HG02973 (cell line): Measurements from ENCODE around the gene NSA2.
"Not testable (repeated sequence)": the region's sequence is repeated elsewhere in the genome, so short reads cannot be mapped to it uniquely, and the experiment has no call there.

Source experiments
- ATAC-seq: cut with Tn5 transposase; IDR thresholded peaks from one replicate; pipeline ENCODE4 v1.9.1; 2021; ENCODE audit warnings: moderate library complexity; ENCODE audit not compliant: unreplicated experiment

NSA2 gene

GRCh38 chr5:74766849-74767578, at the start of gene NSA2, which contains the start of gene GFM2:
Gene NSA2, plus strand, starts transcription at chr5:74767249. Its CDS starts 112 bp downstream, at chr5:74767361.
Gene GFM2, minus strand, starts transcription at chr5:74767117. Its CDS starts 3,375 bp downstream, at chr5:74763742.
- ATAC-seq = peak; percentile 74

GRCh38 chr5:74717596-74717995, 49.5 kb upstream of the NSA2 start:
- ATAC-seq = no peak

- ATAC-seq = no peak
Observed at GRCh38 chr5:74722271-74722670, 44.8 kb upstream of the NSA2 start.

GRCh38 chr5:74725331-74725730, 41.7 kb upstream of the NSA2 start:
- ATAC-seq = no peak

GRCh38 chr5:74736759-74737158, 30.3 kb upstream of the NSA2 start:
- no peak for ATAC-seq

- ATAC-seq = no peak
Observed at GRCh38 chr5:74738406-74738805, 28.6 kb upstream of the NSA2 start.

GRCh38 chr5:74748742-74749141, 18.3 kb upstream of the NSA2 start:
- ATAC-seq = not testable (repeated sequence)

- no peak for ATAC-seq
Observed at GRCh38 chr5:74761241-74761640, 5.8 kb upstream of the NSA2 start.

- ATAC-seq = no peak
Observed at GRCh38 chr5:74762599-74762998, 4.5 kb upstream of the NSA2 start.

- ATAC-seq = no peak
Observed at GRCh38 chr5:74763504-74763903, 3.5 kb upstream of the NSA2 start.

- no peak for ATAC-seq
Observed at GRCh38 chr5:74765201-74765600, 1.8 kb upstream of the NSA2 start.

- no peak for ATAC-seq
Observed at GRCh38 chr5:74765929-74766328, 1.1 kb upstream of the NSA2 start.

- ATAC-seq = peak; percentile 42
Observed at GRCh38 chr5:74766418-74766848, 616 bp upstream of the NSA2 start.

- ATAC-seq = no peak
Observed at GRCh38 chr5:74767579-74767913, 497 bp downstream of the NSA2 start.

- no peak for ATAC-seq
Observed at GRCh38 chr5:74772359-74772758, 5.3 kb downstream of the NSA2 start.

- ATAC-seq = no peak
Observed at GRCh38 chr5:74778609-74779008, 11.6 kb downstream of the NSA2 start.

- ATAC-seq = no peak
Observed at GRCh38 chr5:74786851-74787250, 19.8 kb downstream of the NSA2 start.

GRCh38 chr5:74787424-74787823, 20.4 kb downstream of the NSA2 start:
- no peak for ATAC-seq

- ATAC-seq = not testable (repeated sequence)
Observed at GRCh38 chr5:74791669-74792068, 24.6 kb downstream of the NSA2 start.

GRCh38 chr5:74798977-74799911, 32.2 kb downstream of the NSA2 start:
- no peak for ATAC-seq

GRCh38 chr5:74801197-74801596, 34.1 kb downstream of the NSA2 start:
- no peak for ATAC-seq

- no peak for ATAC-seq
Observed at GRCh38 chr5:74801941-74802340, 34.9 kb downstream of the NSA2 start.
